HuH-7.5 (cell line): ENCODE measurements around the gene C3orf20.
"Not testable (repeated sequence)": the region's sequence is repeated elsewhere in the genome, so short reads cannot be mapped to it uniquely, and the experiment has no call there.

Source experiments
- DNase-seq: peaks from one replicate; pipeline ENCODE4 v3.0.0; 2011; ENCODE audit warnings: low spot score

The C3orf20 gene

GRCh38 chr3:14798231-14798630 is 123.3 kb downstream of the C3orf20 start:
- DNase-seq = no peak

GRCh38 chr3:14799146-14799545 is 124.2 kb downstream of the C3orf20 start:
- no peak for DNase-seq

- no peak for DNase-seq
Measured at GRCh38 chr3:14801031-14801430, 126.1 kb downstream of the C3orf20 start.

- DNase-seq = no peak
Measured at GRCh38 chr3:14801668-14802380, 126.9 kb downstream of the C3orf20 start.

- DNase-seq = no peak
Measured at GRCh38 chr3:14802381-14802731, 127.4 kb downstream of the C3orf20 start.

- DNase-seq = no peak
Measured at GRCh38 chr3:14803101-14803980, 128.4 kb downstream of the C3orf20 start.

GRCh38 chr3:14803981-14804834 is 129.3 kb downstream of the C3orf20 start:
- no peak for DNase-seq

- DNase-seq = no peak
Measured at GRCh38 chr3:14804835-14805780, 130.2 kb downstream of the C3orf20 start.

GRCh38 chr3:14805961-14806537 is 131.1 kb downstream of the C3orf20 start:
- no peak for DNase-seq

GRCh38 chr3:14806641-14807263 is 131.8 kb downstream of the C3orf20 start:
- DNase-seq = no peak

- no peak for DNase-seq
Measured at GRCh38 chr3:14808025-14808424, 133.1 kb downstream of the C3orf20 start.

- DNase-seq = no peak
Measured at GRCh38 chr3:14808502-14809266, 133.7 kb downstream of the C3orf20 start.

GRCh38 chr3:14809611-14810010 is 134.7 kb downstream of the C3orf20 start:
- DNase-seq = not testable (repeated sequence)

GRCh38 chr3:14810070-14810791 is 135.3 kb downstream of the C3orf20 start:
- DNase-seq = no peak

- DNase-seq = no peak
Measured at GRCh38 chr3:14810801-14811661, 136.1 kb downstream of the C3orf20 start.

GRCh38 chr3:14811684-14812083 is 136.7 kb downstream of the C3orf20 start:
- no peak for DNase-seq

- DNase-seq = no peak
Measured at GRCh38 chr3:14812196-14812790, 137.4 kb downstream of the C3orf20 start.
